Retina (tissue), 1 donor: ENCODE results near the gene FREM3.

ENCODE experiments used
- DNase-seq: peaks from one replicate; pipeline ENCODE4 v3.0.0-alpha.2; 2016

FREM3 gene

GRCh38 chr4:143658336-143658735, 42.1 kb downstream of the FREM3 start:
- no peak for DNase-seq

- DNase-seq: no peak
Observed at GRCh38 chr4:143654571-143654970, 45.9 kb downstream of the FREM3 start.

- no peak for DNase-seq
Observed at GRCh38 chr4:143653031-143653430, 47.4 kb downstream of the FREM3 start.

- no peak for DNase-seq
Observed at GRCh38 chr4:143643399-143643798, 57.1 kb downstream of the FREM3 start.

- no peak for DNase-seq
Observed at GRCh38 chr4:143642611-143643010, 57.9 kb downstream of the FREM3 start.

GRCh38 chr4:143641361-143641760, 59.1 kb downstream of the FREM3 start:
- no peak for DNase-seq

- no peak for DNase-seq
Observed at GRCh38 chr4:143634763-143635162, 65.7 kb downstream of the FREM3 start.

- no peak for DNase-seq
Observed at GRCh38 chr4:143633833-143634232, 66.6 kb downstream of the FREM3 start.

- DNase-seq: no peak
Observed at GRCh38 chr4:143626134-143626911, 74.2 kb downstream of the FREM3 start.

GRCh38 chr4:143625632-143626031, 74.8 kb downstream of the FREM3 start:
- DNase-seq: no peak

GRCh38 chr4:143623896-143624295, 76.6 kb downstream of the FREM3 start:
- no peak for DNase-seq

- DNase-seq: no peak
Observed at GRCh38 chr4:143618811-143619210, 81.7 kb downstream of the FREM3 start.

- DNase-seq: no peak
Observed at GRCh38 chr4:143617994-143618679, 82.3 kb downstream of the FREM3 start.

GRCh38 chr4:143616771-143617170, 83.7 kb downstream of the FREM3 start:
- no peak for DNase-seq

- no peak for DNase-seq
Observed at GRCh38 chr4:143609492-143609891, 91.0 kb downstream of the FREM3 start.

GRCh38 chr4:143606480-143606879, 94.0 kb downstream of the FREM3 start:
- DNase-seq: no peak

- DNase-seq: no peak
Observed at GRCh38 chr4:143599827-143600226, 100.6 kb downstream of the FREM3 start.

GRCh38 chr4:143598816-143599215, 101.7 kb downstream of the FREM3 start:
- no peak for DNase-seq

- DNase-seq: no peak
Observed at GRCh38 chr4:143597276-143597675, 103.2 kb downstream of the FREM3 start.

- no peak for DNase-seq
Observed at GRCh38 chr4:143587703-143588102, 112.8 kb downstream of the FREM3 start.

GRCh38 chr4:143586080-143586479, 114.4 kb downstream of the FREM3 start:
- DNase-seq: no peak

- no peak for DNase-seq
Observed at GRCh38 chr4:143585548-143585947, 114.9 kb downstream of the FREM3 start.

GRCh38 chr4:143581331-143581946, 119.0 kb downstream of the FREM3 start:
- no peak for DNase-seq

- no peak for DNase-seq
Observed at GRCh38 chr4:143575331-143575730, 125.1 kb downstream of the FREM3 start.
